Measurements from ENCODE around the gene SLC37A2. TPM values are rescaled to one million over a fixed set of nuclear protein-coding genes. Genes with fewer than 3 reads are reported as not detected.

SLC37A2 gene
- total and polyA plus RNA-seq, 2 experiments from 2014 or later: 2.8 to 3.9 TPM

DNA sequence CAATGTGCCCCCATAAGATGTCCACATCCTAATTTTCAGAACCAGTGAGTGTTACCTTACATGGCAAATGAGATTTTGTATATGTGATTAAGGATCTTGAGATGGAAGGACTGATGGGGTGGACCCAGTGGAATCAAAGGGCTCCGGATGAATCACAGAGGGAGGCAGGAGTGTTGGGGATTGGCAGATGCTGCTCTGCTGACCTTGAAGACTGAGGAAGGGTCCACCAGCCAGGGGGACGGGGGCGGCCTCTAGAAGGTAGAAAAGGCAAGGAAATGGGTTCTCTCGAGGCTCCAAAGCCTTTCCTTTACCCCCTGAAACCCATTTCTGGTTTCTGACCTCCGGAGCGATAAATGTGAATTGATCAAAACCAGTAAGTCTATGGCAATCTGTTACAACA, 29.6 kb downstream of the SLC37A2 start:
- whole genome bisulfite sequencing (ENCODE audit: low lambda C conversion rate, missing lambda C conversion rate): 95% methylated on average over 6 of the region's 6 CpGs
- no peak for DNase-seq (ENCODE audit: low spot score)
- Histone ChIP-seq H2AFZ (no peak overlapping the region), H3K4me3 (no peak overlapping the region), H4K20me1 (ENCODE audit: insufficient read depth, poor library complexity, severe bottlenecking) (no peaks in the 10 kb centered on the region), H3K4me2 (no peak overlapping the region), H3K9me3 (ENCODE audit: low read depth) (no peaks in the 10 kb centered on the region), H3K9me2 (replicated peaks; ENCODE audit: insufficient read depth) (no peaks in the 10 kb centered on the region), H3K27ac (no peak overlapping the region), H3K27me3 (no peaks in the 10 kb centered on the region), H3K79me2 (no peaks in the 10 kb centered on the region), H3K36me3 (replicated peaks; ENCODE audit: insufficient read depth, low read depth) (no peaks in the 10 kb centered on the region), H3K4me1 (ENCODE audit: insufficient read depth) (peaks cover 6% of the 10 kb centered on the region)
- no peak for TF ChIP-seq EZH2 (IDR thresholded peaks at IDR 0.05; ENCODE audit: borderline replicate concordance)
- TF ChIP-seq EZH2phosphoT487 (IDR thresholded peaks at IDR 0.05; ENCODE audit: low read depth, severe bottlenecking, unreplicated experiment): no peak
- TF ChIP-seq CTCF (IDR thresholded peaks at IDR 0.05; ENCODE audit: poor library complexity): no peak

- 84% methylated on average over 4 of the region's 4 CpGs for WGBS (ENCODE audit: low lambda C conversion rate, missing lambda C conversion rate)
- Histone ChIP-seq H3K4me2 (no peak overlapping the region), H4K20me1 (ENCODE audit: insufficient read depth, poor library complexity, severe bottlenecking) (no peaks in the 10 kb centered on the region), H3K4me3 (no peak overlapping the region), H3K36me3 (replicated peaks; ENCODE audit: insufficient read depth, low read depth) (no peaks in the 10 kb centered on the region), H3K9me2 (replicated peaks; ENCODE audit: insufficient read depth) (no peaks in the 10 kb centered on the region), H3K79me2 (no peaks in the 10 kb centered on the region), H3K9me3 (ENCODE audit: low read depth) (no peaks in the 10 kb centered on the region), H2AFZ (no peak overlapping the region), H3K4me1 (ENCODE audit: insufficient read depth) (peaks cover 6% of the 10 kb centered on the region), H3K27ac (no peak overlapping the region), H3K27me3 (no peaks in the 10 kb centered on the region)
- TF ChIP-seq EZH2 (IDR thresholded peaks at IDR 0.05; ENCODE audit: borderline replicate concordance): no peak
- DNase-seq (ENCODE audit: low spot score): no peak
Observed at GRCh38 chr11:125093502-125093901, 30.4 kb downstream of the SLC37A2 start.

DNA sequence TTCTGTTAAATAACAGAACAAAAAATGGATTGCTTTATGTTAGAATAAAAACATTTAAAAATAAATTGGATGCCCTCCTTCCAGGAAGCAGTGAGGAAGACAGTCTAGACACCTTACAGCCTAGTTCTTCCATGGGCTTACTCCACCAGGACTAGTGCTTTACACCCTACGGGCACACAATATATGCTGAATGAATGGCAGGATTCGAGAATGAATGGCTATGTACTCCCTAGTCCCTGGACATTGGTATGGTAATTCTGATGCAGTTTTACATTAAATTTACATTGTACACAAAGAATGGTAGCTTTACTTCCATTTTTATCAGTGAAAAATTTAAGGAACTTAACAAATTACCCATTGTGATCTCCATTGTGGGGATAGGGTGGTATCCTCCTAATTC, 31.6 kb downstream of the SLC37A2 start:
- no peak overlapping the region for H3K4me3 ChIP-seq
- no peak for DNase-seq (ENCODE audit: low spot score)
- 87% methylated on average over 2 of the region's 2 CpGs for WGBS (ENCODE audit: low lambda C conversion rate, missing lambda C conversion rate)
- H4K20me1 ChIP-seq (ENCODE audit: insufficient read depth, poor library complexity, severe bottlenecking): no peaks in the 10 kb centered on the region
- no peak overlapping the region for H3K4me2 ChIP-seq
- peaks cover 6% of the 10 kb centered on the region for H3K4me1 ChIP-seq (ENCODE audit: insufficient read depth)
- H3K27ac ChIP-seq: no peak overlapping the region
- H3K9me2 ChIP-seq (replicated peaks; ENCODE audit: insufficient read depth): no peaks in the 10 kb centered on the region
- H3K27me3 ChIP-seq: no peaks in the 10 kb centered on the region
- H3K36me3 ChIP-seq (replicated peaks; ENCODE audit: insufficient read depth, low read depth): no peaks in the 10 kb centered on the region
- H3K79me2 ChIP-seq: no peaks in the 10 kb centered on the region
- H2AFZ ChIP-seq: no peak overlapping the region
- TF ChIP-seq EZH2 (IDR thresholded peaks at IDR 0.05; ENCODE audit: borderline replicate concordance) (no peak), CTCF (IDR thresholded peaks at IDR 0.05; ENCODE audit: poor library complexity) (no peak), EZH2phosphoT487 (IDR thresholded peaks at IDR 0.05; ENCODE audit: low read depth, severe bottlenecking, unreplicated experiment) (no peak)
- no peaks in the 10 kb centered on the region for H3K9me3 ChIP-seq (ENCODE audit: low read depth)

GRCh38 chr11:125100136-125100535, 37.0 kb downstream of the SLC37A2 start:
- 95% methylated on average over 2 of the region's 2 CpGs for WGBS (ENCODE audit: low lambda C conversion rate, missing lambda C conversion rate)
- H3K36me3 ChIP-seq (replicated peaks; ENCODE audit: insufficient read depth, low read depth): no peaks in the 10 kb centered on the region
- TF ChIP-seq EZH2phosphoT487 (IDR thresholded peaks at IDR 0.05; ENCODE audit: low read depth, severe bottlenecking, unreplicated experiment) (no peak), CTCF (IDR thresholded peaks at IDR 0.05; ENCODE audit: poor library complexity) (no peak), EZH2 (IDR thresholded peaks at IDR 0.05; ENCODE audit: borderline replicate concordance) (no peak)
- no peaks in the 10 kb centered on the region for H3K4me1 ChIP-seq (ENCODE audit: insufficient read depth)
- no peaks in the 10 kb centered on the region for H4K20me1 ChIP-seq (ENCODE audit: insufficient read depth, poor library complexity, severe bottlenecking)
- H3K9me2 ChIP-seq (replicated peaks; ENCODE audit: insufficient read depth): no peaks in the 10 kb centered on the region
- no peak overlapping the region for H3K4me2 ChIP-seq
- no peaks in the 10 kb centered on the region for H3K27me3 ChIP-seq
- H3K27ac ChIP-seq: no peak overlapping the region
- H3K79me2 ChIP-seq: no peaks in the 10 kb centered on the region
- H2AFZ ChIP-seq: no peak overlapping the region
- no peak for DNase-seq (ENCODE audit: low spot score)
- no peaks in the 10 kb centered on the region for H3K9me3 ChIP-seq (ENCODE audit: low read depth)
- H3K4me3 ChIP-seq: no peak overlapping the region
